ENCODE data around the gene GGCX. TPM values are rescaled to one million over a fixed set of nuclear protein-coding genes. Genes with fewer than 3 reads are reported as not detected.
A peak's percentile ranks its signal among the peaks of the same experiment; 100 is the strongest.

Gene GGCX
- total and polyA plus RNA-seq, 9 of the 15 experiments (the other 6 are each of a cell fraction or from before 2014, with no cell fraction given) = 14.4 to 47.1 (median 28.1) TPM

- FAIRE-seq (no peak), DNase-seq (ENCODE audit: extremely low read depth in 1 of 4, low spot score in 3 of 4) (no peak), ATAC-seq (no peak)
- TF ChIP-seq PML (IDR thresholded peaks at IDR 0.05; ENCODE audit: low read length) = 0 out of 2 replicates have a peak, but pooled peaks have one; percentile 7
- no peak for TF ChIP-seq RUNX1 (IDR thresholded peaks at IDR 0.05; ENCODE audit: low read depth)
- TF ChIP-seq HMBOX1 (IDR thresholded peaks at IDR 0.05) = 0 out of 2 replicates have a peak, but pooled peaks have one; percentile 20
- no peak for TF ChIP-seq DPF2 (IDR thresholded peaks at IDR 0.05)
- peaks cover 47% of the 10 kb centered on the region for H3K79me2 ChIP-seq (ENCODE audit: control insufficient read depth, insufficient read depth, low read length)
- no peaks in the 10 kb centered on the region for H3K27me3 ChIP-seq (ENCODE audit: control insufficient read depth in 2 of 2, insufficient read depth in 2 of 2, low read length in 2 of 2)
- CTCF ChIA-PET (ENCODE audit: low intra/inter-chr PET ratio) = no interaction called here
- POLR2A ChIA-PET = interaction anchor here (0.8 to 5.5 kb wide), 2 partner anchors 12 to 30 kb away, joined by 3 to 31 read pairs; partner anchors contain the start of genes RNF181 and VAMP8
- peak overlapping the region in 1 of 2 experiments; percentile 11; a peak in 1 of 4 replicates for H3K9ac ChIP-seq (ENCODE audit: insufficient read depth in 1 of 2, low read depth in 2 of 2, low read length in 2 of 2)
- no peaks in the 10 kb centered on the region for H4K20me1 ChIP-seq (replicated peaks; ENCODE audit: control insufficient read depth, insufficient read depth, low read length)
- no peaks in the 10 kb centered on the region for H3K9me3 ChIP-seq (replicated peaks; ENCODE audit: control insufficient read depth, insufficient read depth, low read depth, low read length)
- no peak overlapping the region for H3K4me2 ChIP-seq (ENCODE audit: insufficient read depth, low read length)
- H3K4me3 ChIP-seq = no peak overlapping the region
- H2AFZ ChIP-seq (ENCODE audit: low read depth, low read length) = no peak overlapping the region
- no TSS peak for BruUV-seq (replicated peaks)
- WGBS (ENCODE audit: insufficient coverage, low coverage, missing lambda C conversion rate) = 85% methylated on average over 9 of the region's 9 CpGs
- no peaks in the 10 kb centered on the region for H3K9me1 ChIP-seq (ENCODE audit: control insufficient read depth, insufficient read depth, low read length)
- peaks cover 45% of the 10 kb centered on the region; the same call in 2 of the 3 replicates for H3K36me3 ChIP-seq (ENCODE audit: control insufficient read depth, insufficient read depth, low read length)
- peak overlapping the region; percentile 3; the same call in 1 of the 3 replicates for H3K27ac ChIP-seq (ENCODE audit: extremely low read depth, low read depth, low read length)
- in situ Hi-C loops (cut with MboI) (no loop called here), intact Hi-C loops (cut with micrococcal nuclease) (no loop called here)
- H3K4me1 ChIP-seq (replicated peaks in 1 of 2; ENCODE audit: control insufficient read depth in 2 of 2, insufficient read depth in 2 of 2, low read length in 2 of 2) = peaks cover 9 to 36% of the 10 kb centered on the region in 2 experiments; a peak in 4 of 5 replicates
These were observed 46.2 kb upstream of the GGCX start for GRCh38 chr2:85607268-85608215.

Data from K562 (cell line).